Mesothelial cell of epicardium (in vitro differentiated cells): Measurements from ENCODE around the gene ABCC5. TPM values are rescaled to one million over a fixed set of nuclear protein-coding genes. Genes with fewer than 3 reads are reported as not detected.

Source experiments
- DNase-seq, 2 experiments: peaks; one replicate each; pipeline ENCODE4 v3.0.0; 2021; ENCODE audit warnings: low spot score in 2 of 2; ENCODE audit not compliant: unreplicated experiment in 2 of 2
- H3K27ac Mint-ChIP-seq: 2 replicates; pipeline ENCODE4 v1.8.0; 2021; ENCODE audit warnings: mixed read lengths
- H3K27me3 Mint-ChIP-seq: 2 replicates; pipeline ENCODE4 v1.8.0; 2021; ENCODE audit warnings: low read depth, mixed read lengths
- H3K36me3 Mint-ChIP-seq: 2 replicates; pipeline ENCODE4 v1.8.0; 2021; ENCODE audit warnings: mixed read lengths
- H3K4me1 Mint-ChIP-seq: 2 replicates; pipeline ENCODE4 v1.8.0; 2021; ENCODE audit warnings: mixed read lengths
- H3K4me3 Mint-ChIP-seq: 2 replicates; pipeline ENCODE4 v1.8.0; 2021; ENCODE audit warnings: mild to moderate bottlenecking, moderate library complexity, mixed read lengths
- H3K9me3 Mint-ChIP-seq: 2 replicates; pipeline ENCODE4 v1.8.0; 2021; ENCODE audit warnings: mixed read lengths
- CTCF ChIP-seq: fragments of 200-600 bp; sonication (generic); IDR thresholded peaks from one replicate; pipeline ENCODE4 v1.5.0; 2021; ENCODE audit warnings: antibody characterized with exemption; ENCODE audit not compliant: unreplicated experiment
- total RNA-seq: library from RNA; stranded (reverse); gene quantifications from 3 replicates; pipeline ENCODE4 v1.2.1, GENCODE V29; 2021

ABCC5 gene
- total RNA-seq, 1 donor from 2014 or later: 62.3 TPM

GRCh38 chr3:184022323-184022722, 4.6 kb upstream of the ABCC5 start:
- no peak for TF ChIP-seq CTCF

GRCh38 chr3:184018424-184018973, 815 bp upstream of the ABCC5 start:
- Mint-ChIP-seq H3K9me3 (no peaks in the 10 kb centered on the region), H3K27me3 (peaks cover 2% of the 10 kb centered on the region), H3K4me1 (peaks cover 33% of the 10 kb centered on the region), H3K27ac (peak overlapping the region; percentile 98), H3K4me3 (peak overlapping the region; percentile 100), H3K36me3 (peaks cover 4% of the 10 kb centered on the region)
- no peak for DNase-seq
- no peak for TF ChIP-seq CTCF

More at GRCh38 chr3:184022323-184022722, 4.6 kb upstream of the ABCC5 start:
- H3K4me3 Mint-ChIP-seq: no peak overlapping the region
- no peaks in the 10 kb centered on the region for H3K36me3 Mint-ChIP-seq
- DNase-seq: no peak
- no peaks in the 10 kb centered on the region for H3K9me3 Mint-ChIP-seq
- H3K4me1 Mint-ChIP-seq: peaks cover 10% of the 10 kb centered on the region
- H3K27me3 Mint-ChIP-seq: peaks cover 4% of the 10 kb centered on the region
- no peak overlapping the region for H3K27ac Mint-ChIP-seq

GRCh38 chr3:184016811-184017671, 643 bp downstream of the ABCC5 start:
- peak overlapping the region; percentile 98 for H3K27ac Mint-ChIP-seq
- H3K9me3 Mint-ChIP-seq: peaks cover 6% of the 10 kb centered on the region
- peaks cover 2% of the 10 kb centered on the region for H3K27me3 Mint-ChIP-seq
- H3K4me3 Mint-ChIP-seq: peak overlapping the region; percentile 100
- H3K4me1 Mint-ChIP-seq: peaks cover 33% of the 10 kb centered on the region
- H3K36me3 Mint-ChIP-seq: peaks cover 14% of the 10 kb centered on the region
- peak; percentile 97 for TF ChIP-seq CTCF
- DNase-seq: peak; percentile 48 to 73

GRCh38 chr3:184016169-184016570, 1.5 kb downstream of the ABCC5 start:
- peak overlapping the region; percentile 25 for H3K27ac Mint-ChIP-seq
- peak overlapping the region; percentile 100 for H3K4me3 Mint-ChIP-seq
- peaks cover 33% of the 10 kb centered on the region for H3K4me1 Mint-ChIP-seq
- H3K9me3 Mint-ChIP-seq: peaks cover 11% of the 10 kb centered on the region
- peaks cover 2% of the 10 kb centered on the region for H3K27me3 Mint-ChIP-seq
- H3K36me3 Mint-ChIP-seq: peaks cover 21% of the 10 kb centered on the region
- no peak for DNase-seq
- TF ChIP-seq CTCF: no peak

- DNase-seq: no peak
- TF ChIP-seq CTCF: no peak
- peaks cover 11% of the 10 kb centered on the region for H3K9me3 Mint-ChIP-seq
- peak overlapping the region; percentile 28 for H3K27ac Mint-ChIP-seq
- peaks cover 33% of the 10 kb centered on the region for H3K4me1 Mint-ChIP-seq
- peaks cover 28% of the 10 kb centered on the region for H3K36me3 Mint-ChIP-seq
- no peaks in the 10 kb centered on the region for H3K27me3 Mint-ChIP-seq
- H3K4me3 Mint-ChIP-seq: peak overlapping the region; percentile 100
Observed at GRCh38 chr3:184015381-184016019, 2.2 kb downstream of the ABCC5 start.
